Left ventricle myocardium inferior (tissue), 1 donor: ENCODE data around the gene KIAA1328. TPM values are rescaled to one million over a fixed set of nuclear protein-coding genes. Genes with fewer than 3 reads are reported as not detected.

Experiments
- DNase-seq: peaks from one replicate; pipeline ENCODE4 v3.0.0-alpha.2; 2020
- H3K27ac ChIP-seq: fragments of 200-600 bp; replicated peaks from 2 replicates; pipeline ENCODE4 v1.8.0; 2021
- H3K27me3 ChIP-seq: fragments of 200-600 bp; 2 replicates; pipeline ENCODE4 v1.8.0; 2021; ENCODE audit warnings: low read depth
- H3K36me3 ChIP-seq: fragments of 200-600 bp; 2 replicates; pipeline ENCODE4 v1.8.0; 2021
- H3K4me1 ChIP-seq: fragments of 200-600 bp; 2 replicates; pipeline ENCODE4 v1.8.0; 2021
- H3K4me3 ChIP-seq: fragments of 200-600 bp; 2 replicates; pipeline ENCODE4 v1.8.0; 2021; ENCODE audit warnings: mild to moderate bottlenecking, moderate library complexity
- H3K9me3 ChIP-seq: fragments of 200-600 bp; replicated peaks from 2 replicates; pipeline ENCODE4 v1.8.0; 2021
- CTCF ChIP-seq: fragments of 200-600 bp; IDR thresholded peaks from 2 replicates; pipeline ENCODE4 v1.8.0; 2021; ENCODE audit warnings: antibody characterized with exemption, mild to moderate bottlenecking, borderline replicate concordance
- intact Hi-C: fragments of 100-400 bp; cut with micrococcal nuclease; formaldehyde crosslinking; loops from one replicate; pipeline ENCODE4 v1.11.0; 2022
- total RNA-seq: library from RNA; stranded (reverse); fragmentation: NEBNext Ultra II Directional; extraction: Animal tissue kit (Norgen Biotek cat#: 25700); gene quantifications from one replicate; pipeline ENCODE4 v1.2.1, GENCODE V29; 2021
- donor health status: DM: no; HTN: yes; CAD: no; lungs with severe emphysema.

KIAA1328 gene
- total RNA-seq, 1 donor from 2014 or later, result 4.0 TPM

DNA sequence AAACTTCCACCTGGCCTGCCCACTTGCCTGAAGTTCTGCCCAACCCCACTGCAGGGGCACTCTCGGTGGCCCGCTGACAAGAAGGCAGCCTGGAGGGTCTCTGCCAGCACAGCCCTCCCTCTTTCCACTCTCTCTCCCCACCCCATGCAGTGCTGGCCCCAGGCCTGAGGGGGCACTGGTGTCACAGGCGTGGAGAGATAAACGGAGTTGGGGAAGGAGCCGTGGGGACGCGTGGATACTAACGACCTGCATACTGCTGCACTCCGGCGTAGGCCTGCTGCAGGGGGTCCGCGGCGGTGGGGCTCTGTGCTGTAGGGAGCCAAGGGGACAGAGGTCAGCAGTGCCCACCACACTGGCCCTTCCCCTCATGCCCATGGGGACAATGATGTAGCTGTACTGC is 437.4 kb downstream of the KIAA1328 start:
- DNase-seq, result no peak
- Histone ChIP-seq H3K4me1 (no peaks in the 10 kb centered on the region), H3K4me3 (no peak overlapping the region), H3K27ac (no peak overlapping the region), H3K27me3 (peaks cover 60% of the 10 kb centered on the region), H3K36me3 (no peaks in the 10 kb centered on the region), H3K9me3 (no peaks in the 10 kb centered on the region)
- intact Hi-C loops, result no loop called here
- TF ChIP-seq CTCF, result no peak

GRCh38 chr18:37270038-37270665 is 441.2 kb downstream of the KIAA1328 start:
- intact Hi-C loops, result no loop called here
- DNase-seq, result peak; percentile 35
- no peak for TF ChIP-seq CTCF

DNA sequence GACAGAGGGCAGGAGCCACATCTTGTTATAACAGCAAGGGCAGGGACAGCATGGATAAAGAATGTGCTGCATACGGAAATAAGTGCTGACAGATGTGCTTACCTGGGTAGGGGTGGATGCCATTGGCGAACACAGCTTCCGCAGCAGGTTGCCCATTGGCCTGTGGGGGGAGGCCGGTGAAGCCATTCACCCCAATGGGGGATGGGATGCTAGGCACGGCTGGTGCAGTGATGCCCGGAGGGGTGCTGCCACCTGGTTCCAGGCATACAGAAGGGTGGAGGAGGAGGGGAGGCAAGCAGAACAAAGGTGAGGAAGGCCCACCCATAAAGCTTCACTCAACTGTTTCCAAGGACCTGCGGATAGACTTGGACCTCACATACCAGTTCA is 441.7 kb downstream of the KIAA1328 start:
- Histone ChIP-seq H3K27me3 (peaks cover 60% of the 10 kb centered on the region), H3K4me1 (no peaks in the 10 kb centered on the region), H3K27ac (no peak overlapping the region), H3K9me3 (no peaks in the 10 kb centered on the region), H3K36me3 (no peaks in the 10 kb centered on the region), H3K4me3 (no peak overlapping the region)
- intact Hi-C loops, result no loop called here
- TF ChIP-seq CTCF, result no peak
- DNase-seq, result no peak

More at GRCh38 chr18:37270038-37270665, 441.2 kb downstream of the KIAA1328 start:
- no peaks in the 10 kb centered on the region for H3K4me1 ChIP-seq
- H3K4me3 ChIP-seq, result no peak overlapping the region
- no peaks in the 10 kb centered on the region for H3K9me3 ChIP-seq
- no peak overlapping the region for H3K27ac ChIP-seq
- H3K36me3 ChIP-seq, result no peaks in the 10 kb centered on the region
- peaks cover 60% of the 10 kb centered on the region for H3K27me3 ChIP-seq

DNA sequence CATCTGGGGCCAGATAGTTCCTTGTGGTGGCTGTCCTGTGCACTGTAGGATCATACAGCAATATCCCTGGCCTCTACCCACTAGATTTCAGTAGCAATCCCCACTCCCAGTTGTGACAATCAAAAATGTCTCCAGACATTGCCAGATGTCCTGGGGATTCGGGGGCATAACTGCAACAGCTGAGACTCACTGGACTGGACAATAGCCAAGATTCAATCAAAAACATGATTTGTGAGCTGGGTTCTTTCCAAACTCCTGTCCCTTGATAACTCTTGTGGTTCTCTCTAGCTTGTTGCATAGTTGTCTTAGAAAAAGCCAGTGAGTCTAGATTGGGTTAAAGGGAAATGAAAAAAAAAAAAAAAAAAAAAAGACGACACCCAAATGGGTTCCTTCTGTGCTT is 443.3 kb downstream of the KIAA1328 start:
- intact Hi-C loops, result no loop called here
- H3K9me3 ChIP-seq, result no peaks in the 10 kb centered on the region
- no peak for DNase-seq
- H3K27ac ChIP-seq, result no peak overlapping the region
- no peak for TF ChIP-seq CTCF
- peaks cover 61% of the 10 kb centered on the region for H3K27me3 ChIP-seq
- H3K36me3 ChIP-seq, result no peaks in the 10 kb centered on the region
- H3K4me3 ChIP-seq, result no peak overlapping the region
- no peaks in the 10 kb centered on the region for H3K4me1 ChIP-seq

GRCh38 chr18:37272841-37273240 is 443.9 kb downstream of the KIAA1328 start:
- no peak for TF ChIP-seq CTCF
- Histone ChIP-seq H3K4me1 (no peaks in the 10 kb centered on the region), H3K9me3 (no peaks in the 10 kb centered on the region), H3K36me3 (no peaks in the 10 kb centered on the region), H3K4me3 (no peak overlapping the region), H3K27me3 (peaks cover 64% of the 10 kb centered on the region), H3K27ac (no peak overlapping the region)
- intact Hi-C loops, result no loop called here
- DNase-seq, result no peak
